Adrenal gland (tissue), 12 donors: ENCODE measurements around the gene EEF1AKMT2. TPM values are rescaled to one million over a fixed set of nuclear protein-coding genes. Genes with fewer than 3 reads are reported as not detected.

ENCODE experiments used
- DNase-seq, 7 donors: peaks; one replicate each; pipeline ENCODE4 v3.0.0-alpha.2; 2019 to 2020
- H3K27ac ChIP-seq, 5 donors: fragments of 200-600 bp; sonication (generic) in 4 of 5; 1 replicate in 3 of 5; 2 replicates in 2 of 5; pipeline versions ENCODE4 v1.5.1 to v1.8.0; 2016 to 2020; ENCODE audit warnings: mild to moderate bottlenecking in 1 of 5
- H3K27me3 ChIP-seq: fragments of 200-600 bp; 2 replicates; pipeline ENCODE4 v1.8.0; 2021
- H3K36me3 ChIP-seq, 2 donors: fragments of 200-600 bp; replicated peaks in 1 of 2; 1 replicate in 1 of 2; 2 replicates in 1 of 2; pipeline versions ENCODE4 v1.5.1 to v1.8.0; 2018 to 2022
- H3K4me1 ChIP-seq, 2 donors: fragments of 200-600 bp; replicated peaks in 1 of 2; 1 replicate in 1 of 2; 2 replicates in 1 of 2; pipeline versions ENCODE4 v1.5.1 to v1.8.0; 2018 to 2021
- H3K4me3 ChIP-seq, 4 donors: fragments of 200-600 bp; sonication (generic) in 3 of 4; one replicate each; pipeline ENCODE4 v1.5.1; 2016 to 2018
- H3K9me3 ChIP-seq, 3 donors: fragments of 200-600 bp; sonication (generic) in 1 of 3; replicated peaks in 1 of 3; 1 replicate in 2 of 3; 2 replicates in 1 of 3; pipeline versions ENCODE4 v1.5.1 to v1.8.0; 2016 to 2021
- CTCF ChIP-seq, 6 experiments: fragments of 450-650 bp in 4 of 6; fragments of 200-600 bp in 2 of 6; sonication (generic) in 1 of 6; IDR thresholded peaks; 1 replicate in 5 of 6; 2 replicates in 1 of 6; pipeline versions ENCODE4 v1.5.1 to v1.8.0; 2016 to 2021; ENCODE audit warnings: antibody characterized with exemption in 6 of 6, mild to moderate bottlenecking in 2 of 6, moderate library complexity in 1 of 6
- POLR2A ChIP-seq, 2 donors: fragments of 450-650 bp; IDR thresholded peaks; one replicate each; pipeline ENCODE4 v1.6.1; 2017; ENCODE audit warnings: antibody characterized with exemption in 2 of 2, mild to moderate bottlenecking in 2 of 2, moderate library complexity in 1 of 2
- WGBS, 4 donors: extraction: QIAGEN DNeasy Blood & Tissue Kit in 2 of 4; methylation state at CpG; one replicate each; pipeline versions ENCODE4 v1.1.5 to v1.1.7; 2013 to 2017; 5-methylcytosine and 5-hydroxymethylcytosine counted together
- intact Hi-C, 2 donors: fragments of 100-400 bp; cut with DNase I; formaldehyde crosslinking; loops; one replicate each; pipeline versions ENCODE4 v1.14.1 to v1.15.0; 2022 to 2023
- polyA plus RNA-seq, 3 donors: library from polyadenylated mRNA; stranded (reverse); fragments of 200-250 nt in 2 of 3; fragments of 350-450 nt in 1 of 3; fragmentation: Illumina TruSeq in 1 of 3; extraction: RNeasy Lipid Tissue Mini Kit (QIAGEN cat#74804) in 1 of 3; gene quantifications; one replicate each; pipeline ENCODE4 v1.2.3, GENCODE V29; 2013 to 2014
- total RNA-seq, 9 donors: library from RNA; depleted of rRNA in 4 of 9; stranded (reverse); fragments of >200 nt in 4 of 9; fragments of 120-200 nt in 1 of 9; fragmentation: NEBNext Ultra II Directional in 1 of 9; extraction: Animal tissue kit (Norgen Biotek cat#: 25700) in 1 of 9; gene quantifications; one replicate each; pipeline versions ENCODE4 v1.1.0 to v1.2.4, GENCODE V29; 2013 to 2023
- donor health status: healthy with polysubstance abuse.
- donor health status: Bipolar disorder and iron deficiency.
- donor health status: DM: yes; HTN: yes; CAD: no.
- donor health status: DM: no; HTN: no; CAD: no.
- donor health status: DM: no; HTN: no; CAD: no.
- donor health status: DM: yes; HTN: yes; CAD: no.

EEF1AKMT2 gene
- total and polyA plus RNA-seq, 12 donors = 2.7 to 24.5 (median 17.1) TPM

GRCh38 chr10:124824507-124824906, 32.8 kb upstream of the EEF1AKMT2 start:
- H3K4me1 ChIP-seq = peaks cover 0 to 8% of the 10 kb centered on the region in 2 donors
- H3K27me3 ChIP-seq = no peaks in the 10 kb centered on the region
- WGBS, 4 donors = 38 to 76% (median 64%) methylated on average over 1 of the region's 1 CpG
- peaks cover 0 to 45% of the 10 kb centered on the region in 2 donors for H3K36me3 ChIP-seq
- TF ChIP-seq POLR2A (IDR thresholded peaks at IDR 0.05) (no peak), CTCF (IDR thresholded peaks at IDR 0.05) (no peak)
- no peak for DNase-seq
- intact Hi-C loops = no loop called here
- no peaks in the 10 kb centered on the region for H3K9me3 ChIP-seq
- no peak overlapping the region for H3K27ac ChIP-seq
- no peak overlapping the region for H3K4me3 ChIP-seq

DNA sequence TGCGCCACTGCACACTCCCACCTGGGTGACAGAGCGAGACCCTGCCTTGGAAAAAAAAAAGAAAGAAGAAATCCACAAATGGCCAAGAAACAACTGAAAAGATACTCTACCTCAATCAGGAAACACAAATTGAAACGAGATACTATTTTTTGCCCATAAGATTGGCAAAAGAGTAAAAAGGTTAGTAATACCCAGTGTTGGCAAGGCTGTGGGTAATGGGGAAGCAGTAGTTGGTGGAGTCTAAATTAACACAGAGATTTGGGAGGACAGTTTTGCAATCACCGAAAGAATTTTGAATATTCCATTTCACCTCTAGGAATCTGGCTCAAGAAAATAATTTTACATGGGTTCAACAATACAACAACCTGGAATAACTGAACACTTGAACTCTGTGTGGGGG, 29.8 kb upstream of the EEF1AKMT2 start:
- no peak overlapping the region for H3K4me3 ChIP-seq
- no peaks in the 10 kb centered on the region for H3K4me1 ChIP-seq
- TF ChIP-seq CTCF (IDR thresholded peaks at IDR 0.05) = no peak
- TF ChIP-seq POLR2A (IDR thresholded peaks at IDR 0.05) = no peak
- H3K27ac ChIP-seq = no peak overlapping the region
- WGBS, 4 donors = 88 to 99% (median 95%) methylated on average over 4 of the region's 4 CpGs
- no peaks in the 10 kb centered on the region for H3K27me3 ChIP-seq
- intact Hi-C loops = no loop called here
- peaks cover 0 to 24% of the 10 kb centered on the region in 2 donors for H3K36me3 ChIP-seq
- H3K9me3 ChIP-seq = no peaks in the 10 kb centered on the region
- DNase-seq = no peak

DNA sequence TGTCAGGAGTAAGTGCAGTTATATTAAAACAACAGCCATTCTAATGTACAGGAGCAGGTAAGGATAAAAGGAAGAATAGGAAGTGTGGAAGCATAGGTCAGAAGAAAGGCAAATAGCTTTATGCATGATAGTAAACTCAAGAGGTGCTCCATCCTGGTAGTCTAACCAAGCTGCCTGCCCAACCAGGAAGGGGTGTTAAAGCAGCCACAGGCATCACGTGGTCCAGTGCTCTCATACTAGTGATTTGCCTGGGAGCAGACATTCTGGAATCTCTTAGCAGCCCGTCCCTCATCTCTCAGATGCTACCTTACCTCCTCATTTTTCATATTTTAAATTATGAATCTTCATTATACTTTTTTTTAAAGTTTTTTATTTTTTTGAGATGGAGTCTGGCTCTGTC, 28.4 kb upstream of the EEF1AKMT2 start:
- no peak for DNase-seq
- H3K27ac ChIP-seq = no peak overlapping the region
- intact Hi-C loops = no loop called here
- H3K27me3 ChIP-seq = no peaks in the 10 kb centered on the region
- peaks cover 0 to 23% of the 10 kb centered on the region in 2 donors for H3K36me3 ChIP-seq
- no peaks in the 10 kb centered on the region for H3K4me1 ChIP-seq
- H3K4me3 ChIP-seq = no peak overlapping the region
- 96 to 100% (median 100%) methylated on average over 2 of the region's 2 CpGs for WGBS, 4 donors
- TF ChIP-seq CTCF (IDR thresholded peaks at IDR 0.05) (no peak), POLR2A (IDR thresholded peaks at IDR 0.05) (no peak)
- no peaks in the 10 kb centered on the region for H3K9me3 ChIP-seq

GRCh38 chr10:124802313-124802675, 10.6 kb upstream of the EEF1AKMT2 start:
- intact Hi-C loops = no loop called here
- WGBS, 4 donors = 0 to 1% (median 1%) methylated on average over 13 of the region's 13 CpGs
- DNase-seq = no peak
- no peaks in the 10 kb centered on the region for H3K36me3 ChIP-seq
- H3K4me1 ChIP-seq = peaks cover 0 to 16% of the 10 kb centered on the region in 2 donors
- TF ChIP-seq POLR2A (IDR thresholded peaks at IDR 0.05) (no peak), CTCF (IDR thresholded peaks at IDR 0.05) (no peak)
- H3K9me3 ChIP-seq = no peaks in the 10 kb centered on the region
- H3K27ac ChIP-seq = peak overlapping the region; percentile 30 to 89 (median 78)
- H3K27me3 ChIP-seq = no peaks in the 10 kb centered on the region
- H3K4me3 ChIP-seq = peak overlapping the region in 3 of 4 donors; percentile 70 to 94 (median 72)
